ENCODE data around the gene STARD7.

Gene STARD7

GRCh38 chr2:96144481-96145035 is 64.1 kb downstream of the STARD7 start:
- no peak for ATAC-seq
- TF ChIP-seq BACH2 (CRISPR knock-in tag; IDR thresholded peaks at IDR 0.05; ENCODE audit: borderline replicate concordance) (no peak), ZFP30 (CRISPR knock-in tag; IDR thresholded peaks at IDR 0.05) (no peak), TOX (CRISPR knock-in tag; IDR thresholded peaks at IDR 0.05; ENCODE audit: borderline replicate concordance) (no peak), ZNF70 (CRISPR knock-in tag; IDR thresholded peaks at IDR 0.05) (no peak), ZFP3 (CRISPR knock-in tag; IDR thresholded peaks at IDR 0.05) (no peak), SNAI2 (CRISPR knock-in tag; IDR thresholded peaks at IDR 0.05) (no peak), ZNF8 (CRISPR knock-in tag; IDR thresholded peaks at IDR 0.05) (no peak), RARB (CRISPR knock-in tag; IDR thresholded peaks at IDR 0.05) (no peak), POU6F1 (CRISPR knock-in tag; IDR thresholded peaks at IDR 0.05; ENCODE audit: borderline replicate concordance, low read depth) (no peak), TCF4 (CRISPR knock-in tag; IDR thresholded peaks at IDR 0.05; ENCODE audit: borderline replicate concordance) (no peak), GLIS3 (CRISPR knock-in tag; IDR thresholded peaks at IDR 0.05) (no peak), ZC3H10 (CRISPR knock-in tag; IDR thresholded peaks at IDR 0.05) (no peak), ESRRG (CRISPR knock-in tag; IDR thresholded peaks at IDR 0.05) (no peak), ARNTL (CRISPR knock-in tag; IDR thresholded peaks at IDR 0.05; ENCODE audit: borderline replicate concordance, low read depth) (no peak), OSR1 (CRISPR knock-in tag; IDR thresholded peaks at IDR 0.05) (no peak), ISL1 (CRISPR knock-in tag; IDR thresholded peaks at IDR 0.05) (no peak), TSHZ2 (CRISPR knock-in tag; IDR thresholded peaks at IDR 0.05) (no peak)

- no peak for ATAC-seq
- TF ChIP-seq TSHZ2 (CRISPR knock-in tag; IDR thresholded peaks at IDR 0.05) (no peak), ZNF8 (CRISPR knock-in tag; IDR thresholded peaks at IDR 0.05) (no peak), ZNF70 (CRISPR knock-in tag; IDR thresholded peaks at IDR 0.05) (no peak)
Measured at GRCh38 chr2:96143848-96144480, 64.7 kb downstream of the STARD7 start.

GRCh38 chr2:96143231-96143847 is 65.3 kb downstream of the STARD7 start:
- ATAC-seq, result no peak
- TF ChIP-seq OSR1 (CRISPR knock-in tag; IDR thresholded peaks at IDR 0.05) (no peak), CSDC2 (CRISPR knock-in tag; IDR thresholded peaks at IDR 0.05) (no peak), TSHZ2 (CRISPR knock-in tag; IDR thresholded peaks at IDR 0.05) (no peak), TCF4 (CRISPR knock-in tag; IDR thresholded peaks at IDR 0.05; ENCODE audit: borderline replicate concordance) (no peak), ISL1 (CRISPR knock-in tag; IDR thresholded peaks at IDR 0.05) (no peak), ZNF565 (CRISPR knock-in tag; conservative IDR thresholded peaks at IDR 0.05; ENCODE audit: low read depth) (no peak), ZFP30 (CRISPR knock-in tag; IDR thresholded peaks at IDR 0.05) (no peak), CREB5 (CRISPR knock-in tag; IDR thresholded peaks at IDR 0.05; ENCODE audit: low read depth) (no peak), ZFP3 (CRISPR knock-in tag; IDR thresholded peaks at IDR 0.05) (no peak), ESRRG (CRISPR knock-in tag; IDR thresholded peaks at IDR 0.05) (no peak), RARB (CRISPR knock-in tag; IDR thresholded peaks at IDR 0.05) (no peak), BACH2 (CRISPR knock-in tag; IDR thresholded peaks at IDR 0.05; ENCODE audit: borderline replicate concordance) (no peak), POU6F1 (CRISPR knock-in tag; IDR thresholded peaks at IDR 0.05; ENCODE audit: borderline replicate concordance, low read depth) (no peak), ZNF8 (CRISPR knock-in tag; IDR thresholded peaks at IDR 0.05) (no peak)
